Ishikawa (cell line): ENCODE results near the gene SART3.

Experiments
- CEBPB ChIP-seq: IDR thresholded peaks from 2 replicates; pipeline ENCODE4 v1.6.1; 2012
- EP300 ChIP-seq: IDR thresholded peaks from 2 replicates; pipeline ENCODE4 v1.6.1; 2012; ENCODE audit warnings: borderline replicate concordance
- RAD21 ChIP-seq: IDR thresholded peaks from 2 replicates; pipeline ENCODE4 v1.6.1; 2012; ENCODE audit warnings: low read depth
- YY1 ChIP-seq: IDR thresholded peaks from 2 replicates; pipeline ENCODE4 v1.6.1; 2012; ENCODE audit warnings: low read depth
- TF ChIP-seq, protein P1 (sequence below): IDR thresholded peaks from 2 replicates; pipeline ENCODE4 v1.6.1; 2012; ENCODE audit warnings: low read depth, mild to moderate bottlenecking
- TF ChIP-seq, protein P2 (sequence below): IDR thresholded peaks from 2 replicates; pipeline ENCODE4 v1.6.1; 2012
- TF ChIP-seq, protein P3 (sequence below): IDR thresholded peaks from 2 replicates; pipeline ENCODE4 v1.6.1; 2012

DNA sequence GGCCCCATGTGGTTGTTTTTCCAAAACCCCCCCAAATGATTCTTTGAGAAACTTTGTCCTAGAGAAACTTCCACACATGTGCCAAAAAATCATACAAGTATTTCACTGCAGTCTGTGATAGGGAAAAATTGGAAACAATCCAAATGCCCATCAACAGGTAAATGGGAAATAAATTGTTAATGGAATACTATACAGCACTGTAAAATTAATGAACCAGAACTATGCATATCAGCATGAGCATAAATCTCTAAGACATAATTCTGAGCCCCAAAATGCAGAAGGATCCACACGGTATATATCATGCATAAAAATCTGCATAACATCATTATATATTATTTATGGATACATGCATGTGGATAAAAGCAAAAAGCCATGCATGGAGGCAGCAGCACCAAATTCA is 51.2 kb downstream of the SART3 start:
- TF ChIP-seq EP300: no peak
- TF ChIP-seq, protein P1, sequence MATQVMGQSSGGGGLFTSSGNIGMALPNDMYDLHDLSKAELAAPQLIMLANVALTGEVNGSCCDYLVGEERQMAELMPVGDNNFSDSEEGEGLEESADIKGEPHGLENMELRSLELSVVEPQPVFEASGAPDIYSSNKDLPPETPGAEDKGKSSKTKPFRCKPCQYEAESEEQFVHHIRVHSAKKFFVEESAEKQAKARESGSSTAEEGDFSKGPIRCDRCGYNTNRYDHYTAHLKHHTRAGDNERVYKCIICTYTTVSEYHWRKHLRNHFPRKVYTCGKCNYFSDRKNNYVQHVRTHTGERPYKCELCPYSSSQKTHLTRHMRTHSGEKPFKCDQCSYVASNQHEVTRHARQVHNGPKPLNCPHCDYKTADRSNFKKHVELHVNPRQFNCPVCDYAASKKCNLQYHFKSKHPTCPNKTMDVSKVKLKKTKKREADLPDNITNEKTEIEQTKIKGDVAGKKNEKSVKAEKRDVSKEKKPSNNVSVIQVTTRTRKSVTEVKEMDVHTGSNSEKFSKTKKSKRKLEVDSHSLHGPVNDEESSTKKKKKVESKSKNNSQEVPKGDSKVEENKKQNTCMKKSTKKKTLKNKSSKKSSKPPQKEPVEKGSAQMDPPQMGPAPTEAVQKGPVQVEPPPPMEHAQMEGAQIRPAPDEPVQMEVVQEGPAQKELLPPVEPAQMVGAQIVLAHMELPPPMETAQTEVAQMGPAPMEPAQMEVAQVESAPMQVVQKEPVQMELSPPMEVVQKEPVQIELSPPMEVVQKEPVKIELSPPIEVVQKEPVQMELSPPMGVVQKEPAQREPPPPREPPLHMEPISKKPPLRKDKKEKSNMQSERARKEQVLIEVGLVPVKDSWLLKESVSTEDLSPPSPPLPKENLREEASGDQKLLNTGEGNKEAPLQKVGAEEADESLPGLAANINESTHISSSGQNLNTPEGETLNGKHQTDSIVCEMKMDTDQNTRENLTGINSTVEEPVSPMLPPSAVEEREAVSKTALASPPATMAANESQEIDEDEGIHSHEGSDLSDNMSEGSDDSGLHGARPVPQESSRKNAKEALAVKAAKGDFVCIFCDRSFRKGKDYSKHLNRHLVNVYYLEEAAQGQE: no peak
- no peak for TF ChIP-seq YY1
- no peak for TF ChIP-seq RAD21
- TF ChIP-seq, protein P2, sequence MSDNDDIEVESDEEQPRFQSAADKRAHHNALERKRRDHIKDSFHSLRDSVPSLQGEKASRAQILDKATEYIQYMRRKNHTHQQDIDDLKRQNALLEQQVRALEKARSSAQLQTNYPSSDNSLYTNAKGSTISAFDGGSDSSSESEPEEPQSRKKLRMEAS: no peak
- TF ChIP-seq, protein P3, sequence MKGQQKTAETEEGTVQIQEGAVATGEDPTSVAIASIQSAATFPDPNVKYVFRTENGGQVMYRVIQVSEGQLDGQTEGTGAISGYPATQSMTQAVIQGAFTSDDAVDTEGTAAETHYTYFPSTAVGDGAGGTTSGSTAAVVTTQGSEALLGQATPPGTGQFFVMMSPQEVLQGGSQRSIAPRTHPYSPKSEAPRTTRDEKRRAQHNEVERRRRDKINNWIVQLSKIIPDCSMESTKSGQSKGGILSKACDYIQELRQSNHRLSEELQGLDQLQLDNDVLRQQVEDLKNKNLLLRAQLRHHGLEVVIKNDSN: no peak
- TF ChIP-seq CEBPB: no peak
